Measurements from ENCODE around the gene SQSTM1. TPM values are rescaled to one million over a fixed set of nuclear protein-coding genes. Genes with fewer than 3 reads are reported as not detected.
A peak's percentile ranks its signal among the peaks of the same experiment; 100 is the strongest.

The SQSTM1 gene
- total and polyA plus RNA-seq, 10 donors: 105 to 328 (median 276) TPM

GRCh38 chr5:179791881-179792611 is 28.7 kb upstream of the SQSTM1 start:
- H3K36me3 ChIP-seq: peaks cover 0 to 2% (median 0%) of the 10 kb centered on the region in 6 donors

GRCh38 chr5:179792612-179793467 is 27.9 kb upstream of the SQSTM1 start:
- 30 to 58% (median 49%) methylated on average over 13 to 24 of the region's 24 CpGs for WGBS, 5 donors
- TF ChIP-seq POLR2A (IDR thresholded peaks at IDR 0.05) (no peak), POLR2AphosphoS5 (IDR thresholded peaks at IDR 0.05) (peak in 1 of 3 donors; percentile 42)
- peaks cover 34 to 65% (median 56%) of the 10 kb centered on the region in 6 donors for H3K4me1 ChIP-seq
- intact Hi-C loops (cut with DNase I; ENCODE audit: low total_unique reads): no loop called here
- DNase-seq: peak; percentile 83
- H3K36me3 ChIP-seq: peaks cover 0 to 10% (median 7%) of the 10 kb centered on the region in 6 donors
- H3K27me3 ChIP-seq (replicated peaks in 1 of 7): no peaks in the 10 kb centered on the region
- H3K9me3 ChIP-seq: no peaks in the 10 kb centered on the region
- no peak overlapping the region for H3K4me3 ChIP-seq
- peak overlapping the region; percentile 58 to 89 (median 79) for H3K27ac ChIP-seq

More at GRCh38 chr5:179791881-179792611, 28.7 kb upstream of the SQSTM1 start:
- DNase-seq: peak; percentile 79
- Histone ChIP-seq H3K9me3 (no peaks in the 10 kb centered on the region), H3K27ac (peak overlapping the region; percentile 32 to 89 (median 79)), H3K4me3 (no peak overlapping the region), H3K27me3 (replicated peaks in 1 of 7) (no peaks in the 10 kb centered on the region), H3K4me1 (peaks cover 34 to 59% (median 54%) of the 10 kb centered on the region in 6 donors)
- WGBS, 5 donors: 40 to 53% (median 47%) methylated on average over 14 to 15 of the region's 15 CpGs
- TF ChIP-seq POLR2AphosphoS5 (IDR thresholded peaks at IDR 0.05): peak; percentile 26 to 60 (median 56)
- TF ChIP-seq, protein P1, sequence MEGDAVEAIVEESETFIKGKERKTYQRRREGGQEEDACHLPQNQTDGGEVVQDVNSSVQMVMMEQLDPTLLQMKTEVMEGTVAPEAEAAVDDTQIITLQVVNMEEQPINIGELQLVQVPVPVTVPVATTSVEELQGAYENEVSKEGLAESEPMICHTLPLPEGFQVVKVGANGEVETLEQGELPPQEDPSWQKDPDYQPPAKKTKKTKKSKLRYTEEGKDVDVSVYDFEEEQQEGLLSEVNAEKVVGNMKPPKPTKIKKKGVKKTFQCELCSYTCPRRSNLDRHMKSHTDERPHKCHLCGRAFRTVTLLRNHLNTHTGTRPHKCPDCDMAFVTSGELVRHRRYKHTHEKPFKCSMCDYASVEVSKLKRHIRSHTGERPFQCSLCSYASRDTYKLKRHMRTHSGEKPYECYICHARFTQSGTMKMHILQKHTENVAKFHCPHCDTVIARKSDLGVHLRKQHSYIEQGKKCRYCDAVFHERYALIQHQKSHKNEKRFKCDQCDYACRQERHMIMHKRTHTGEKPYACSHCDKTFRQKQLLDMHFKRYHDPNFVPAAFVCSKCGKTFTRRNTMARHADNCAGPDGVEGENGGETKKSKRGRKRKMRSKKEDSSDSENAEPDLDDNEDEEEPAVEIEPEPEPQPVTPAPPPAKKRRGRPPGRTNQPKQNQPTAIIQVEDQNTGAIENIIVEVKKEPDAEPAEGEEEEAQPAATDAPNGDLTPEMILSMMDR (IDR thresholded peaks at IDR 0.05 in 8 of 11, conservative IDR thresholded peaks at IDR 0.05 in 3 of 11): no peak
- intact Hi-C loops (cut with DNase I; ENCODE audit: low total_unique reads): no loop called here

DNA sequence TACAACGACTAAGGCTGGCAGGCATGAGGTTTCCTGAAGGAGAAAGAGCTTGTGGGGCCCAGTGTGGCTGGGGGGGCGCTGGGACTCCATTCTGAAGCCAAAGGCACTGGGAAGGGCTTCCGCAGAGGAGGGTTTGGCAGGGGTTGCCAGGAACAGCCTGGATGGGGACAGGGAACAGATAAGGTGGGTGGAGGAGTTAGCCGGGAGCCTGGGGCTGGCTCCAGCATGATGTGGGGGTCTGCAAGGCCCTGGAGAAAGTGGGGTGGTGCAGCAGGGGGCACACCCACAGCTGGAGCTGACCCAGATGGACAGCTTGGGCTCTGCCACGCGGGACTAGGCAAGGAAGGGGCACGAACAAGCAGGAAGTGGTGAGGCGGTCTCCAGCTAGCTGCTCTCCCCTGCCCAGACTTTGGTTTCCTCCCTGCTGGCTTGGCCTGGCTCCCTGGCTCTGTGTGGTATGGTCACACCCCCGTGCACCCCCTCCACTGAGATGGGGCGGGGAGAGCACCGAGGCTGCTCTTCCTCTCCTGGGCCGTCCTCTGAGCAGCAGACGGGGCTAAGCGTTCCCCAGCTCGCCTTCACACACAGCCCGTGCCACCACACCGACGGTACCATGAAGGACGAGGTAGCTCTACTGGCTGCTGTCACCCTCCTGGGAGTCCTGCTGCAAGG is 27.1 kb upstream of the SQSTM1 start, which contains the start of gene LTC4S:
Gene LTC4S, plus strand, starts transcription at position 519 of the 672 bp plus-strand sequence. Its CDS starts 95 bp downstream, at position 614.
- H3K4me1 ChIP-seq: peaks cover 34 to 65% (median 56%) of the 10 kb centered on the region in 6 donors
- TF ChIP-seq POLR2AphosphoS5 (IDR thresholded peaks at IDR 0.05): peak; percentile 74 to 84 (median 83)
- TF ChIP-seq, protein P1 (IDR thresholded peaks at IDR 0.05 in 8 of 11, conservative IDR thresholded peaks at IDR 0.05 in 3 of 11): no peak
- peak; percentile 93 for DNase-seq
- no peaks in the 10 kb centered on the region for H3K27me3 ChIP-seq (replicated peaks in 1 of 7)
- intact Hi-C loops (cut with DNase I; ENCODE audit: low total_unique reads): no loop called here
- no peaks in the 10 kb centered on the region for H3K9me3 ChIP-seq
- peak within 1 kb of the TSS in 5 of 8 donors; percentile 61 to 86 (median 69) for H3K4me3 ChIP-seq
- peak within 1 kb of the TSS; percentile 66 to 93 (median 88) for H3K27ac ChIP-seq
- 8 to 11% (median 8%) methylated on average over 14 to 19 of the region's 19 CpGs for WGBS, 5 donors
- peaks cover 0 to 18% (median 14%) of the 10 kb centered on the region in 6 donors for H3K36me3 ChIP-seq

- 50 to 78% (median 65%) methylated on average over 2 to 3 of the region's 3 CpGs for WGBS, 5 donors
- H3K4me3 ChIP-seq: peak overlapping the region in 4 of 8 donors; percentile 6 to 86 (median 17)
These were observed 26.5 kb upstream of the SQSTM1 start for GRCh38 chr5:179794171-179794570.

More at GRCh38 chr5:179794171-179794570, 26.5 kb upstream of the SQSTM1 start:
- Histone ChIP-seq H3K27ac (peak overlapping the region; percentile 63 to 89 (median 79)), H3K36me3 (peaks cover 0 to 23% (median 20%) of the 10 kb centered on the region in 6 donors), H3K9me3 (no peaks in the 10 kb centered on the region), H3K27me3 (replicated peaks in 1 of 7) (no peaks in the 10 kb centered on the region), H3K4me1 (peaks cover 34 to 65% (median 56%) of the 10 kb centered on the region in 6 donors)
- DNase-seq: no peak
- TF ChIP-seq POLR2A (IDR thresholded peaks at IDR 0.05) (no peak), POLR2AphosphoS5 (IDR thresholded peaks at IDR 0.05) (no peak)
- TF ChIP-seq, protein P1 (IDR thresholded peaks at IDR 0.05 in 8 of 11, conservative IDR thresholded peaks at IDR 0.05 in 3 of 11): no peak
- intact Hi-C loops (cut with DNase I; ENCODE audit: low total_unique reads): no loop called here

Data from spleen (tissue), 11 donors.